Testis (tissue), 2 donors: ENCODE results near the gene TSC22D3.

Experiments
- CTCF ChIP-seq, 3 experiments: fragments of 450-650 bp in 2 of 3; fragments of 200-600 bp in 1 of 3; sonication (generic) in 1 of 3; IDR thresholded peaks; one replicate each; pipeline ENCODE4 v1.5.1; 2016 to 2019; ENCODE audit warnings: antibody characterized with exemption in 3 of 3, mild to moderate bottlenecking in 2 of 3, moderate library complexity in 1 of 3
- POLR2A ChIP-seq: fragments of 450-650 bp; IDR thresholded peaks from one replicate; pipeline ENCODE4 v1.6.1; 2017; ENCODE audit warnings: antibody characterized with exemption, mild to moderate bottlenecking, moderate library complexity

DNA sequence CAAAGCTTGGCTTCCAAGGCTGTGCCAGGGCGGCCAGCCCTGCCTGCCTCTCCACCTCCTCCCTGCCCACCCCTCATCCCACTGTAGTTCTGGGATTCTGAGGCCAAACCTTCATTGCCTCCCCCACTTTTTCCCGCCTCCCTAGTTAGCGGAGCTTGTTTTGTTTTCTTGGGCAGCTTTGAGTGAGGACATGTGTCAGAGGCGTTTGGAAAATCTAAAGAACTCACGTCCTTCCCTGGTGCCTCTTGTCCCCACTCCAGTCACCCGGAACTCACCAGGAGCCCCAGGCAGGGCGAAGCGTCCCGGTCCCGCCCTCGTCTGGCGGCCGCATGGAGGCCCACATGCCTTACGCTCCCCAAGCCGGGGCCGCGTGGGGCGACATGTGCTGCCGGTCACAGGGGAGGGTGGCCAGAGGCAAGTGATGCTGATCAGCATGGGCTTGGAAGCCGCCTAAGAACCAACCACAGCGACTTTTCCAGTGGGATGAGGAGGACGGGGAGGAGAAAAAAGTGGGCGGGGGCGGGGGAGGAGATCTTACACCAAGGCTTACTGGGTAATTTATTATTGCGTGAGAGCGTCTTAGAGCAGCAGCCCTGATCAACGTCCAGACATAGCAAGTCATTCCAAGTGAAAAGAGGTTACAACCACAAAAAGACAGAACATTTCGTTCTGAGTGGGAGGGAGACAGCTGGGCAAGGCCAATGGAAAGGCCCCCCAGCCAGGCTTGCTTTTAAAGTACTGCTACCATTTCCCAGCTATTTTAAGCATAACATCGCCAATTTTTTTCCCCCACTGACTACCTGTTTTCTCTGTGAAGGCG lies 98.8 kb downstream of the TSC22D3 start:
- TF ChIP-seq CTCF (IDR thresholded peaks at IDR 0.05) (no peak), POLR2A (no peak)
